Thyroid gland (tissue), 4 donors: ENCODE measurements around the gene NDUFV3. TPM values are rescaled to one million over a fixed set of nuclear protein-coding genes. Genes with fewer than 3 reads are reported as not detected.

ENCODE experiments used
- DNase-seq, 2 donors: peaks; one replicate each; pipeline ENCODE4 v3.0.0-alpha.2; 2019
- H3K27ac ChIP-seq, 3 donors: fragments of 200-600 bp; sonication (generic); 1 replicate in 2 of 3; 2 replicates in 1 of 3; pipeline ENCODE4 v1.5.1; 2016 to 2019; ENCODE audit warnings: mild to moderate bottlenecking in 1 of 3, moderate library complexity in 1 of 3
- H3K27me3 ChIP-seq: fragments of 200-600 bp; sonication (generic); one replicate; pipeline ENCODE4 v1.5.1; 2019
- H3K36me3 ChIP-seq, 2 donors: fragments of 200-600 bp; sonication (generic); one replicate each; pipeline ENCODE4 v1.5.1; 2016 to 2019
- H3K4me1 ChIP-seq, 2 donors: fragments of 200-600 bp; sonication (generic); one replicate each; pipeline ENCODE4 v1.5.1; 2017 to 2019
- H3K4me3 ChIP-seq, 3 donors: fragments of 200-600 bp; sonication (generic); replicated peaks in 1 of 3; 1 replicate in 2 of 3; 2 replicates in 1 of 3; pipeline ENCODE4 v1.5.1; 2016; ENCODE audit warnings: mild to moderate bottlenecking in 1 of 3
- H3K9me3 ChIP-seq: fragments of 200-600 bp; sonication (generic); one replicate; pipeline ENCODE4 v1.5.1; 2017
- CTCF ChIP-seq, 6 experiments: fragments of 200-600 bp in 3 of 6; fragments of 450-650 bp in 3 of 6; sonication (generic) in 3 of 6; IDR thresholded peaks; one replicate each; pipeline ENCODE4 v1.5.1; 2016 to 2019; ENCODE audit warnings: antibody characterized with exemption in 6 of 6, mild to moderate bottlenecking in 2 of 6, inconsistent platforms in 1 of 6, moderate library complexity in 1 of 6
- POLR2A ChIP-seq, 2 donors: fragments of 450-650 bp; IDR thresholded peaks; one replicate each; pipeline ENCODE4 v1.6.1; 2017; ENCODE audit warnings: antibody characterized with exemption in 2 of 2, mild to moderate bottlenecking in 2 of 2, moderate library complexity in 1 of 2
- WGBS, 2 donors: methylation state at CpG; one replicate each; pipeline ENCODE4 v1.1.5; 2017; 5-methylcytosine and 5-hydroxymethylcytosine counted together
- intact Hi-C: fragments of 100-400 bp; cut with DNase I; formaldehyde crosslinking; loops from one replicate; pipeline ENCODE4 v1.15.1; 2023
- total RNA-seq, 4 donors: library from RNA; depleted of rRNA; stranded (reverse); fragments of >200 nt; gene quantifications; one replicate each; pipeline ENCODE4 v1.2.3, GENCODE V29; 2016

NDUFV3 gene
- total RNA-seq, 4 donors from 2014 or later: 51.9 to 61.8 (median 55.2) TPM

- peaks cover 11 to 14% of the 10 kb centered on the region in 2 donors for H3K4me1 ChIP-seq
- no peak overlapping the region for H3K4me3 ChIP-seq
- WGBS, 2 donors: 76 to 86% methylated on average over 10 of the region's 10 CpGs
- TF ChIP-seq CTCF (IDR thresholded peaks at IDR 0.05): no peak
- TF ChIP-seq POLR2A (IDR thresholded peaks at IDR 0.05): no peak
- DNase-seq: no peak
- intact Hi-C loops: no loop called here
- H3K36me3 ChIP-seq: peaks cover 17 to 24% of the 10 kb centered on the region in 2 donors
- no peaks in the 10 kb centered on the region for H3K27me3 ChIP-seq
- H3K9me3 ChIP-seq: no peaks in the 10 kb centered on the region
- H3K27ac ChIP-seq: no peak overlapping the region
Measured at GRCh38 chr21:42861311-42861847, 31.7 kb upstream of the NDUFV3 start.

GRCh38 chr21:42861848-42862400 is 31.2 kb upstream of the NDUFV3 start:
- no peak for DNase-seq
- H3K27ac ChIP-seq: no peak overlapping the region
- peaks cover 14 to 17% of the 10 kb centered on the region in 2 donors for H3K4me1 ChIP-seq
- intact Hi-C loops: no loop called here
- no peak overlapping the region for H3K4me3 ChIP-seq
- H3K9me3 ChIP-seq: no peaks in the 10 kb centered on the region
- TF ChIP-seq CTCF (IDR thresholded peaks at IDR 0.05) (no peak), POLR2A (IDR thresholded peaks at IDR 0.05) (no peak)
- H3K36me3 ChIP-seq: peaks cover 17 to 22% of the 10 kb centered on the region in 2 donors
- WGBS, 2 donors: 88 to 89% methylated on average over 18 to 28 of the region's 29 CpGs
- no peaks in the 10 kb centered on the region for H3K27me3 ChIP-seq

- Histone ChIP-seq H3K4me1 (peaks cover 14 to 17% of the 10 kb centered on the region in 2 donors), H3K27ac (no peak overlapping the region), H3K4me3 (no peak overlapping the region), H3K36me3 (peaks cover 17 to 20% of the 10 kb centered on the region in 2 donors), H3K9me3 (no peaks in the 10 kb centered on the region), H3K27me3 (no peaks in the 10 kb centered on the region)
- TF ChIP-seq CTCF (IDR thresholded peaks at IDR 0.05): no peak
- no peak for TF ChIP-seq POLR2A (IDR thresholded peaks at IDR 0.05)
- WGBS, 2 donors: 87 to 92% methylated on average over 19 to 21 of the region's 21 CpGs
- no peak for DNase-seq
- intact Hi-C loops: no loop called here
Measured at GRCh38 chr21:42862774-42863503, 30.2 kb upstream of the NDUFV3 start.

- no peak for DNase-seq
- H3K27me3 ChIP-seq: no peaks in the 10 kb centered on the region
- H3K4me3 ChIP-seq: no peak overlapping the region
- TF ChIP-seq POLR2A (IDR thresholded peaks at IDR 0.05) (no peak), CTCF (IDR thresholded peaks at IDR 0.05) (no peak)
- H3K27ac ChIP-seq: no peak overlapping the region
- peaks cover 14 to 17% of the 10 kb centered on the region in 2 donors for H3K4me1 ChIP-seq
- H3K36me3 ChIP-seq: peaks cover 17 to 20% of the 10 kb centered on the region in 2 donors
- 81 to 86% methylated on average over 11 to 13 of the region's 13 CpGs for WGBS, 2 donors
- intact Hi-C loops: no loop called here
- no peaks in the 10 kb centered on the region for H3K9me3 ChIP-seq
Measured at GRCh38 chr21:42863504-42863870, 29.6 kb upstream of the NDUFV3 start.

GRCh38 chr21:42864286-42864685 is 28.8 kb upstream of the NDUFV3 start:
- 67 to 83% methylated on average over 4 to 6 of the region's 14 CpGs for WGBS, 2 donors
- intact Hi-C loops: no loop called here
- DNase-seq: no peak
- Histone ChIP-seq H3K9me3 (no peaks in the 10 kb centered on the region), H3K27me3 (no peaks in the 10 kb centered on the region), H3K4me1 (peaks cover 14 to 17% of the 10 kb centered on the region in 2 donors), H3K36me3 (peaks cover 19 to 21% of the 10 kb centered on the region in 2 donors), H3K4me3 (no peak overlapping the region), H3K27ac (no peak overlapping the region)
- TF ChIP-seq POLR2A (IDR thresholded peaks at IDR 0.05) (no peak), CTCF (IDR thresholded peaks at IDR 0.05) (no peak)
